ENCODE measurements around the gene SPPL3. TPM values are rescaled to one million over a fixed set of nuclear protein-coding genes. Genes with fewer than 3 reads are reported as not detected.

The SPPL3 gene
- total and polyA plus RNA-seq, 2 experiments from 2014 or later = 10.9 to 27.8 TPM

- no peak for TF ChIP-seq REST (IDR thresholded peaks at IDR 0.05; ENCODE audit: unreplicated experiment)
- TF ChIP-seq CREB1 (CRISPR knock-in tag; IDR thresholded peaks at IDR 0.05; ENCODE audit: low read depth) = no peak
- no peak for TF ChIP-seq JUNB (IDR thresholded peaks at IDR 0.05; ENCODE audit: unreplicated experiment)
- no peak for TF ChIP-seq EZH2 (IDR thresholded peaks at IDR 0.05; ENCODE audit: low read depth, unreplicated experiment)
- TF ChIP-seq EZH2phosphoT487 (IDR thresholded peaks at IDR 0.05; ENCODE audit: unreplicated experiment) = no peak
- TF ChIP-seq STAT1 (IDR thresholded peaks at IDR 0.05; ENCODE audit: unreplicated experiment) = no peak
- TF ChIP-seq ZNF331 (CRISPR knock-in tag; IDR thresholded peaks at IDR 0.05; ENCODE audit: low read depth) = no peak
- TF ChIP-seq ETS1 (IDR thresholded peaks at IDR 0.05) = no peak
- no peak for TF ChIP-seq POLR2AphosphoS5 (IDR thresholded peaks at IDR 0.05; ENCODE audit: low read depth)
- no peak for TF ChIP-seq CTCF (conservative IDR thresholded peaks at IDR 0.05; ENCODE audit: low read depth in 2 of 2)
- TF ChIP-seq NANOG (IDR thresholded peaks at IDR 0.05; ENCODE audit: borderline replicate concordance) = no peak
- TF ChIP-seq ZNF114 (CRISPR knock-in tag; IDR thresholded peaks at IDR 0.05) = no peak
These were observed 13.6 kb upstream of the SPPL3 start (continued) for GRCh38 chr12:120917748-120918147.

- Mint-ChIP-seq H3K27ac (no peak overlapping the region), H3K27me3 (ENCODE audit: insufficient read depth, low read depth, poor library complexity) (peaks cover 4% of the 10 kb centered on the region), H3K9me3 (peaks cover 17% of the 10 kb centered on the region; the same call in 2 of the 3 replicates), H3K4me1 (no peaks in the 10 kb centered on the region), H3K4me3 (no peak overlapping the region), H3K36me3 (ENCODE audit: low read depth) (no peaks in the 10 kb centered on the region)
- Histone ChIP-seq H2AFZ (no peak overlapping the region), H3K4me1 (ENCODE audit: insufficient read depth) (no peaks in the 10 kb centered on the region), H3F3A (replicated peaks; ENCODE audit: low read depth) (no peaks in the 10 kb centered on the region), H3K27ac (ENCODE audit: low read depth) (no peak overlapping the region), H3K36me3 (ENCODE audit: insufficient read depth) (no peaks in the 10 kb centered on the region), H3K9me2 (ENCODE audit: insufficient read depth) (no peaks in the 10 kb centered on the region), H4K20me1 (replicated peaks; ENCODE audit: insufficient read depth) (no peaks in the 10 kb centered on the region), H3K4me3 (no peak overlapping the region), H3K27me3 (ENCODE audit: insufficient read depth) (no peaks in the 10 kb centered on the region), H3K4me2 (no peak overlapping the region), H3K79me2 (replicated peaks; ENCODE audit: insufficient read depth) (no peaks in the 10 kb centered on the region)
- ATAC-seq (no peak), DNase-seq (ENCODE audit: low spot score) (no peak)
- no peak for TF ChIP-seq EZH2 (IDR thresholded peaks at IDR 0.05; ENCODE audit: low read depth, unreplicated experiment)
- TF ChIP-seq ZNF114 (CRISPR knock-in tag; IDR thresholded peaks at IDR 0.05) = no peak
- TF ChIP-seq ZNF462 (CRISPR knock-in tag; IDR thresholded peaks at IDR 0.05) = no peak
- no peak for TF ChIP-seq JUNB (IDR thresholded peaks at IDR 0.05; ENCODE audit: unreplicated experiment)
- no peak for TF ChIP-seq STAT1 (IDR thresholded peaks at IDR 0.05; ENCODE audit: unreplicated experiment)
- no peak for TF ChIP-seq NANOG (IDR thresholded peaks at IDR 0.05; ENCODE audit: borderline replicate concordance)
These were observed 12.4 kb upstream of the SPPL3 start for GRCh38 chr12:120916561-120916960.

Measured in GM23338 (cell line).